Activated CD8-positive, alpha-beta memory T cell treated with anti-CD3 and anti-CD28 coated beads for 4 hours (primary cell): ENCODE data around the gene NUCB2.

Experiments used
- DNase-seq, 2 donors: peaks; one replicate each; pipeline ENCODE4 v3.0.0-alpha.2; 2020; ENCODE audit warnings: low read depth in 2 of 2

The NUCB2 gene

GRCh38 chr11:17268902-17269301 lies 7.6 kb upstream of the NUCB2 start:
- no peak for DNase-seq

- no peak for DNase-seq
Observed at GRCh38 chr11:17272801-17273200, 3.7 kb upstream of the NUCB2 start.

DNA sequence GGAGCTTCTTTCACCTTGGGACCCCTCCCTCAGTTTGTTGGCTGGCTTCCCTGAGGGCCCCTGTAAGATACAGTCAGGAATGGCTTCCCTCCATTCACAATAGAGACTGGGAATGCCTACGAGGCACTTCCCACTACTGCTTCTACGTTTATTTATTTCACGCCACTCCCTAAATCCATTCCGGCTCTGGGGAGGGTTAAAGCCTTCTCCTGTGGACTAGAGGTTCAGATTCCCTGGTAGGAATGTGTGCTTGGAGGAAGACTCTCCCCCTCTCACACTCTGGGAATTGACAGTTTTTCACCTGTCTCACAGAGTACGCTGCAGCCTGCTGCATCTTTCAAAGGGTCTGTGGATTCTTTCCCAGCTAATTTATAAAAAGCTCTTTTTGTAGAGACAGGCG lies 3.3 kb upstream of the NUCB2 start:
- DNase-seq = no peak

DNA sequence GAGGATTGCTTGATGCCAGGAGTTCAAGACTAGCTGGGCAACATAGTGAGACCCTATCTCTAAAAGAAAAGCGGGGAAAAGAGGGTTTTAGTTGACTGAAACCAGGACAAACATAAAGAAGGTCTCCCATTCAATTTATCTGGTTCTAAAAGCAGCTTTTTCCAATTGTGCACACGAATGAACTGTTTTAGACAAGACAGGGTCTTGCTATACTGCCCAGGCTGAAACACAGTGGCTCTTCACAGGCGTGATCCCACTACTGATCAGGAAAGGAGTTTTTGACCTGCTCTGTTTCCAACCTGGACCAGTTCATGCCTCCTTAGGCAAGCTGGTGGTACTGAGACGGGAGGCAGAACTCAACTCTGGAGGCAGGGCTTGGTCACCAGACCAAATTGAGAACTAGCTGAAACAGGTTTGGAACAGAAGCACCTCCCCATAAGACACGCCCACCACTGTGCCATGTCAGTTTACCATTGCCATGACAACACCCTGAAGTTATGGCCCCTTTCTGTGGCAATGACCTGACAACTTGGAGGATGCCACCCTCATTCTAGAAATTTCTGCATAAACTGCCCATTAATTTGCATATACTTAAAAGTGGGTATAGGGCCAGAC lies 2.8 kb upstream of the NUCB2 start:
- DNase-seq = no peak

DNA sequence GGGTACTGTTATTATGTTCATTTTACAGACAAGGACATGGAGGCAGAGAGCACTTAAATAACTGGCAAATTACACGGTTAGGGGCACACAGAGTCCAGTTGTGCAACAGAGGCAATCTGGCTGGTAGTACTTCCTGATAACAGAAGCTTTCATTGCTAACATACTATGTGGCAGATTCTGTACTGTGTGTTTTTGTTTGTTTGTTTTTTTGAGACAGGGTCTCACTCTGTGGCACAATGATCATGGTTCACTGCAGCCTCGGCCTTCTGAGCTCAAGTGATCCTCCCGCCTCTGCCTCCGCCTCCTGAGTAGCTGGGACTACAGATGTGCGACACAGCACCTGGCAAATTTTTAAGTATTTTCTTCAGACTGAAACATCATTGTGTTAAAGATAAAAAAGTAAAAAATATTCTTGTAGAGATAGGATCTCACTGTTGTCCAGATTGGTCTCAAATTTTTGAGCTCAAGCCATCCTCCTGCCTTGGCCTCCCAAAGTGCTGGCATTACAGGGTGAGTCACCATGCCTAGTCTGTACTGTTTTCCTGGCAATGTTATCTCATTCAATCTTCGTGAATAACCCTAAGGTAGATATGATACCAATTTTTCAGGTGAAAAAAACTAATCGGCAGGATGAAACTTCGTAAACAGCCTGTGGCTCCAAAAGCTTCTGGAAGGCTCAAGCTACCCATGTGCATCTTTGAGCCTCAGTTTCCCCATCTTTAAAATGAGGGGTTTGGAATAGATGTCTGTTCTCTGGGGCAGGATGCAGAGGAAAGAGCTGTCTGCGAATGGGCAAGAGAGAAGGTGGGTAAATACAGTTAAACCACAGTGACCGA lies 921 bp upstream of the NUCB2 start:
- no peak for DNase-seq

- no peak for DNase-seq
Observed at GRCh38 chr11:17277024-17277584, 565 bp downstream of the NUCB2 start.

- no peak for DNase-seq
Observed at GRCh38 chr11:17280494-17281127, 4.1 kb downstream of the NUCB2 start.

DNA sequence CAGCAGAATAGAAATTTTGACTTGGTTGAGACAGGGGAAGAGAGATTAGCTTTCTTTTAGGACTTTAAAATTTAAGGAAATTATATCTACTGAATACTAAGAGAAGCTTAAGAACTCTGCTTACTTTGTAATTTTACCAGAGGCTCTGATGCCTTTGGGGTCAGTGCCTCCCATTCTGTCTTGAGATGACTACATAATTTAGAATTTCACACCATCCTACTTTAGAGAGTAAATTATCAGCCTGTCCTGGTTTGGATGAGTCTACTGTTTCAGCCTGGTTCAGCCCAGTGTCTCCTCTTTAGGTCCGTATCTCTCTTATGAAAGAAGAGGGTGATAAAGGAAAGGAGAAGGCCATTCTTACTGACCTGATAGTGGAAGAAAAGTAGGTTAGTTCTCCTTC lies 9.8 kb downstream of the NUCB2 start:
- no peak for DNase-seq

DNA sequence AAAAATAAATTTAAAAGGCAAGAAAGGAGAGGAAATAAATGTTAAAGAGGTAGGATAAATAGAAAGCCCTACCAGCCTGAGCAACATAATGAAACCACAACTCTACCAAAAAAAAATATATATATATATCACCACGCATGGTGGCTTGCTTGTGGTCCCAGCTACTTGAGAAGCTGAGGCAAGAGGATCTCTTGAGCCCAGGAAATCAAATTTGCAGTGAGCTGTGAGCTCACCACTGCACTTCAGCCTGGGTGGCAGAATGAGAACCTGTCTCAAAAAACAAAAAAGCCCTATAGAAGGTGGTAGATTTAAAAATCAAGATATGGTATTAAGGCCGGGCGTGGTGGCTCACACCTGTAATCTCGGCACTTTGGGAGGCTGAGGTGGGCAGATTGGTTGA lies 10.5 kb downstream of the NUCB2 start:
- DNase-seq = no peak

GRCh38 chr11:17291710-17292109 lies 15.2 kb downstream of the NUCB2 start:
- no peak for DNase-seq

DNA sequence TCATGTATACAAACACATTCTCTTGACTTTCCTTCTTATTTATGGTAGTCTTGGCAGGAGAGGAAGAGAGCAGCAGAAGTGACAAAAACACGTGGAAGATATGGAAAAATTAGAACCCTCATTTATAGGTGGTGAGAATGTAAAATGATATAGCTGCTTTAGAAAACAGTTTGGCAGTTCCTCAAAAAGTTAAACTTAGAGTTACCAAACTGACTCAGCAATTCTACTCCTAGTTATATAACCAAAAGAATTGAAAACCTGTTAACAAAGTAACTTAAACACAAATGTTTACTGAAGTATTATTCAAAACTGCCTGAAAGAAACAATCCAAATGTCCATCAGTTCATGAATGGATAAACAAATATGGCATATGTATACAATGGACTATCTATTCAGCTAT lies 16.8 kb downstream of the NUCB2 start:
- no peak for DNase-seq

- DNase-seq = no peak
Observed at GRCh38 chr11:17294033-17294432, 17.5 kb downstream of the NUCB2 start.

DNA sequence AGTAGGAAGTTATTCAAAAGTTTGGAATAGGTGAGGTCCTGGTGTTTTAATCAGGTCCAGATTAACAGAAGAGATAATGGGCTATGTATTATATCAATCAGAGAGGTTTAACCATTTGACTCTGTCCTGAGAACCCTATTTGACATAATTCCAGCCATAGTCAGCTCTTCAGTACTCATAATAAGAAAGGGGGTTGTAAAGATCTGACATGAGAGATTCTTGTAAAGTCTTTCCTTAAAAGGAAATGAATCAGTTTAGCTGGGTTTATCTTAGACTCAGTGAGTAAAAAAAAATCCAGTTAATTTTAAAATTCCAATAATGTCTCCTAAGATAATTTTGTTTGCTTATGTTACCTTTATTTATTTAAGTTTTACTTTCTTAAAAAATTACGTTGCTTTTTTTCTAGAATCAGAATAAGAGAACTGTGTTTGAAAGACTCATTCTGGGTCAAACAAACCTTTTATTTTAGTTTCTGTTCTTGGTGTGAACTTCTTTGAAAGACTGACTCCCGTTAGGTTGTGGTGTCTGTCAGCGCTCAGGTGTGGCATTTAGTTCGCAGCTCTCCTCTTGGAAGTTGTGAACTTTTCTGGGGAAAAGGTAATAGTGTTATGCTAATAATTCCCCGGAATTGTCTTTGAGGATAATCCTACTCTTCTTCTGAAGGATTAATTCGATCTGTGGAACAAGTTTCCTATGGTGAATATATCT lies 20.5 kb downstream of the NUCB2 start:
- DNase-seq = no peak

- DNase-seq = no peak
Observed at GRCh38 chr11:17298302-17298701, 21.8 kb downstream of the NUCB2 start.

DNA sequence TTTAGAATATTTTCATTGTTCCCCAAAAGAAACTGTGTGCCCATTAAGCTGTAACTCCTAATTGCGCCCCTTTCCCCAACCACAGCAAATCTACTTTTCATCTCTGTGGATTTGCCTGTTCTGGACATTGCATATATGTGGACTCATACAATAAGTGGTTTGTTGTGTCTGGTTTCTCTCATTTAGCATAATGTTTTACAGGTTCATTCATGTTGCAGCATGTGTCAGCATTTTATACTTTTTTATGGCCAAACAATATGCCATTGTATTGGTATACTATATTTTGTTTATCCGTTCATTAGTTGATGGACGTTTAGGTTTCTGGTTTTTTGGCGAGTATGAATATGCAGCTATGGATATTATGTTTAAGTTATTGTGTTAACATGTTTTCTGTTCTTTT lies 23.8 kb downstream of the NUCB2 start:
- no peak for DNase-seq

DNA sequence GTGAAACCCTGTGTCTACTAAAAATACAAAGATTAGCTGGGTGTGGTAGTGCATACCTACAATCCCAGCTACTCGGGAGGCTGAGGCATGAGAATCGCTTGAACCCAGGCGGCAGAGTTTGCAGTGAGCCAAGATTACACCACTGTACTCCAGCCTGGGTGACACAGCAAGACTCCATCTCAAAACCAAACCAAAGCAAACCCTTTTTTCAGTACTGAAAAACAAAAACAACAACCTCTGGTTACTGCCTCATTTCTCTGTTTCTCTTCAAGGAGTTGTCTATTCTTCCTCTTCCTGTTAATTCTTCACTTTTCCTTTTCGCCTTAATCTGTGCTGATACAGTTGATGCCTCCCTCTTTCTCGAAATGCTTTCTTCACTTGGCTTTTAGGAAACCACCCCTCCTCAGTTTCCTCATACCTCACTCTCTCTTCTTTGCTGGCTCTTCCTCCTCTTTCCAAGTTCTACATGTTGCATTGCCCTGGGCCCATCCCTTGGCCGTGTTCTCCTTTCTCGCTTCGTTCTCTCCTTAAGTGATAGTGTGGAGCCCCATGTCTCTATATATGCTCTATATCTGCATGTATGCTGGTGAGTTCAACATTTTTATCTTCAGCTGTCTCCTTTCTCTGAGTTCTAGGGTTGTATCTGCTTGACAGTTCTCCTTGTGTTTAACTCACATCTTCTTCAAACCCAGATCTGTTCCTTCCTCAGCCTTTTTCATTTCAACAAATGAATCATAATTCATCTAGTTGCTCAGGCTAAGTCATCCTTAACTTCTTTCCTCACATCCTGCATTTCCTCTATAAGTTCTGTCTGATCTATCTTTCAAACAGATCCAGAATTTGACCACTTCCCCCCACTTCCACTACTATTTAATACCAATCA lies 37.1 kb downstream of the NUCB2 start:
- no peak for DNase-seq

DNA sequence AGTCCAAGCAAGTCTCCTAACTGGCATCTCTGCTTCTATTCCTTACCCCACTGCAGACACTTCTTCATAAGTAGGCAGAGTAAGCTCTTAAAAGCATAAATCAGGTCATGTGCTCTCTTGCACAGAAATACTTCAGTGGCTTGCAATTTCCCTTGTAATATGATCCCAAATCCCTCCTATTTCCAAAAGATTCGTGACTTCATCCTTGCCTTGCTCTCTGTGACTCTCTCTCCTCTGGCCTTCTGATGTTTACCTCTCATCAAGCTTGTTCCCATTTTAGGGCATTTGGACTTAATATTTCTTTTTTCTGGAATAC lies 37.7 kb downstream of the NUCB2 start:
- DNase-seq = no peak

DNA sequence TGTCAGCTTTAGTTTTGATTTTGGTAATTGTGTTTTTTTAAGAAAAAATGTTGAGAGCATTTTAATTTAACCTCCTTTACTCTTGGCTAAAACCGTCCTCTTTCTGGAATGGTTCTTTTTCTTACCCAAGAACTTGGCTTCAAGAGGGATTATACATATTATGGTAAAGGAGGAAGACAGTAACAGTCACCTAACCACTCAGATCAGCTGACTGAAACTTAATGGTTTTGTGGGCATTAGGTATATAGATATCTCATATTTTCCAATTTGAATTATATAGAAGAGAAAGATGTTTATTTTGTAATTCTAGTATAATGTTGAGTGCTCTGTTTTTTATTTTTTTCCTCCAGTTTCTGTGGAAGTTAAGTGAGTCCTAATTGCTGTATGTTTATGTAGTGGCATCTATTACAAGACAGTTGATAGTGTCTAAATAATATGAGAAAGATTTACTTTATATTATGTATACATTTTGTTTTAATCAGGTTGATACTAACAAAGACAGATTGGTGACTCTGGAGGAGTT lies 38.4 kb downstream of the NUCB2 start:
- DNase-seq = no peak

DNA sequence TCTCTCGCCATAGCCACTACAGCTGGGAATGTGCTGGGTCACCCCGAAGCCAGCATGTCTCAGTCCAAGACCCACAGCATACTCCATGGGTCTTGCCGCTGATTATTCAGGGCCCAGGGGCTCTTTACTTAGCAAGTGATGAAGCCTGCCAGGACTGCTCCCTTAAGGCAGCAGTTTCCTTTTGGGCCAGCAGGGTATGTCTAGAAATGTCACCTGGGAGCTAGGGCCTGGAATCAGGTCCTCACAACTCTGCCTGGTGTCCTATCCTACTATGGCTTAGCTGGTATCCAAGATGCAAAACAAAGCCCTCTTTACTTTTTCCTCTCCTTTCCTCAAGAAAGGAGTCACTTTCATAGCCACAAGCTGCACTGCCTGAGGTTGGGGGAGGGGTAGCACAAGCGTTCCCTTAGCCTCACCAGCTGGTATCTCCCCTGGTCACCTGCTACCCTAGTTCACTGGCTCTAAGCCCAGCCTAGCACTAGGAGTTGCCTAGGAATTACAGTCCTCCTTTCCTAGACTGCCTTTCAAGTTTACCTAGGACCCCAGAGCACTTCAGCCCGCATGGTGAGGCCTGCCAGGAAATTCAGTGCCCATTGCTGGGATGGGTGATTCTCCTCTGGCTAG lies 52.4 kb downstream of the NUCB2 start:
- no peak for DNase-seq

GRCh38 chr11:17331669-17332068 lies 55.1 kb downstream of the NUCB2 start:
- DNase-seq = no peak
